Parathyroid adenoma (tissue), 2 donors: ENCODE data around the gene FURIN.

Experiments used
- H2AFZ ChIP-seq: fragments of 300-600 bp; sonication (generic); one replicate; pipeline ENCODE4 v1.7.0; 2017; ENCODE audit warnings: antibody characterized with exemption, mild to moderate bottlenecking
- H3K27ac ChIP-seq: fragments of 300-600 bp; sonication (generic); one replicate; pipeline ENCODE4 v1.7.0; 2017
- H3K27me3 ChIP-seq: fragments of 300-600 bp; sonication (generic); one replicate; pipeline ENCODE4 v1.7.0; 2017; ENCODE audit warnings: low read length; ENCODE audit not compliant: control insufficient read depth, insufficient read depth
- H3K36me3 ChIP-seq: fragments of 300-600 bp; sonication (generic); one replicate; pipeline ENCODE4 v1.7.0; 2017; ENCODE audit warnings: low read length; ENCODE audit not compliant: control insufficient read depth, insufficient read depth
- H3K4me1 ChIP-seq: fragments of 300-600 bp; sonication (generic); one replicate; pipeline ENCODE4 v1.7.0; 2017; ENCODE audit warnings: control low read depth
- H3K4me2 ChIP-seq: fragments of 300-600 bp; sonication (generic); one replicate; pipeline ENCODE4 v1.7.0; 2017; ENCODE audit warnings: low read length
- H3K4me3 ChIP-seq: fragments of 300-600 bp; sonication (generic); one replicate; pipeline ENCODE4 v1.7.0; 2017; ENCODE audit warnings: low read depth, low read length
- H3K79me2 ChIP-seq: fragments of 300-600 bp; sonication (generic); one replicate; pipeline ENCODE4 v1.7.0; 2017; ENCODE audit warnings: control low read depth
- H3K9ac ChIP-seq: fragments of 300-600 bp; sonication (generic); one replicate; pipeline ENCODE4 v1.7.0; 2017; ENCODE audit warnings: mild to moderate bottlenecking
- H3K9me3 ChIP-seq: fragments of 300-600 bp; sonication (generic); one replicate; pipeline ENCODE4 v1.7.0; 2017; ENCODE audit warnings: low read length; ENCODE audit not compliant: control insufficient read depth
- TF ChIP-seq, protein P1 (sequence below): fragments of 300-600 bp; sonication (generic); IDR thresholded peaks from one replicate; pipeline ENCODE4 v1.7.0; 2017; ENCODE audit warnings: antibody characterized with exemption, mild to moderate bottlenecking
- donor health status: primary hyperparathyroidism.

Gene FURIN

DNA sequence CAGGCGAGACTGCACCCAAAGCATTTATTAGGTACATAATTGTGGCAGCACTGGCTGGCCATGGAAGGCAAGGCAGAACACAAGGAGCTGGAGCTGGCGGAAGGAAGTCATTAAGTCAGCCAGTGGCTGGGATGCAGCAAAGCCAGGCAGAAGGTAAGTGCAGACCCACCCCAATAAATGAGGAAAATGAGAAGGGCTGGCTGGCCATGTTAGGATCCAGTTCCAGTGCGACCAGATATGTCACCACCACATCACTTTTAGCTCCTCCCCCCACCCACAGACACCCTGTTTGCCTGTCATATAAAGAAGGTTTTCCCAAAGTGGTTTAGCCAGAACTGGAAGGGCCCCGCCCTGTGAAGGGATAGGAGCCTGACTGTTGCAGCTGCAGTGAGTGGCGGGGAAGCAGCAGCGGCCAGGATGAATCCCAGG lies at the start of gene FURIN:
Gene FURIN, plus strand, starts transcription at position 328 of the 429 bp plus-strand sequence. CDS start 7,153 bp downstream, outside the sequence.
- TF ChIP-seq, protein P1, sequence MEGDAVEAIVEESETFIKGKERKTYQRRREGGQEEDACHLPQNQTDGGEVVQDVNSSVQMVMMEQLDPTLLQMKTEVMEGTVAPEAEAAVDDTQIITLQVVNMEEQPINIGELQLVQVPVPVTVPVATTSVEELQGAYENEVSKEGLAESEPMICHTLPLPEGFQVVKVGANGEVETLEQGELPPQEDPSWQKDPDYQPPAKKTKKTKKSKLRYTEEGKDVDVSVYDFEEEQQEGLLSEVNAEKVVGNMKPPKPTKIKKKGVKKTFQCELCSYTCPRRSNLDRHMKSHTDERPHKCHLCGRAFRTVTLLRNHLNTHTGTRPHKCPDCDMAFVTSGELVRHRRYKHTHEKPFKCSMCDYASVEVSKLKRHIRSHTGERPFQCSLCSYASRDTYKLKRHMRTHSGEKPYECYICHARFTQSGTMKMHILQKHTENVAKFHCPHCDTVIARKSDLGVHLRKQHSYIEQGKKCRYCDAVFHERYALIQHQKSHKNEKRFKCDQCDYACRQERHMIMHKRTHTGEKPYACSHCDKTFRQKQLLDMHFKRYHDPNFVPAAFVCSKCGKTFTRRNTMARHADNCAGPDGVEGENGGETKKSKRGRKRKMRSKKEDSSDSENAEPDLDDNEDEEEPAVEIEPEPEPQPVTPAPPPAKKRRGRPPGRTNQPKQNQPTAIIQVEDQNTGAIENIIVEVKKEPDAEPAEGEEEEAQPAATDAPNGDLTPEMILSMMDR = no peak
- H3K27me3 ChIP-seq = no peaks in the 10 kb centered on the region
- no peak within 1 kb of the TSS for H3K4me3 ChIP-seq
- no peak within 1 kb of the TSS for H3K4me2 ChIP-seq
- H3K36me3 ChIP-seq = no peaks in the 10 kb centered on the region
- no peaks in the 10 kb centered on the region for H3K9me3 ChIP-seq
- H3K4me1 ChIP-seq = peaks cover 13% of the 10 kb centered on the region
- no peak within 1 kb of the TSS for H3K9ac ChIP-seq
- H2AFZ ChIP-seq = no peak within 1 kb of the TSS
- H3K27ac ChIP-seq = peak within 1 kb of the TSS; percentile 21
- no peaks in the 10 kb centered on the region for H3K79me2 ChIP-seq

DNA sequence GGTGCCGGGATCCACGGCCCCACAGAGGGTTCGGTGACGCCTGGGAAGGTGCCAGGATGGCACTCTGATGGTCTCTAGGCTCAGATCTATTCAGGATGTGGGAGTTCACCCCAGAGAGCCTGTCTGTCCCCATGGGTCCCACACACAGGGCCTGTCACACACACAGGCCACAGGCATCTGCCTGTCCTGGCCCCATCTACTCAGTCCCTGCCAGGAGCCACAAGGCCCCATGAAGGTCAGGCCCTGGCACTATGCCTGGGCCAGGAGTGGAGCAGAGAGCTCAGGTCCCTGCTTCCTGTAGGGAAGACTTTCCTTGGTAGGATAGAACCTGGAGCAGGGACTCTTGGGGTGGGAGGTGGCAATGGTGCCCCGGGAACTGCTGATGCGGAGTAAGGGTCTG lies 49.0 kb upstream of the FURIN start:
- Histone ChIP-seq H3K9ac (no peak overlapping the region), H3K4me1 (no peaks in the 10 kb centered on the region), H3K27me3 (no peaks in the 10 kb centered on the region), H2AFZ (no peak overlapping the region), H3K9me3 (no peaks in the 10 kb centered on the region), H3K4me2 (no peak overlapping the region), H3K79me2 (no peaks in the 10 kb centered on the region), H3K36me3 (no peaks in the 10 kb centered on the region), H3K4me3 (no peak overlapping the region), H3K27ac (no peak overlapping the region)
- TF ChIP-seq, protein P1 = no peak

DNA sequence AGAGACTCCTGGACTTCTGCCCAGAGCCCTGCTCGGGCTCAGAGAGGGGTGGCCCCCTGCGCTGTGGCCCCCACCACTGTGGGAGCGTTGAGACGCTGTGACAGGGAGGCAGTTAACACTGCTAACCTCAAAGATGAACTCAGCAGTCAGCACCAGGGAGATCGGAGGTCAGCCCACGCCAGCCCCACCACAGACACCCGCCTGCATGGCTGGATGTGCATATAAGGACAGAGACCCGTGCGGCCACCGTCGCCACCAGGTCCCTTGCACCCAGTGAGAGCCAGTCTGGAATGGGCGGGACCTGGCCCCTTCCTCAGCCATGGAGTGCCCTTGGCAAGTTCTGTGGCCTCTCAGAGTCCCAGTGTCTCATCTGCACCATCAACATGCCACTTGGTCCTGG lies 48.5 kb upstream of the FURIN start:
- Histone ChIP-seq H3K9ac (no peak overlapping the region), H3K4me3 (no peak overlapping the region), H2AFZ (no peak overlapping the region), H3K9me3 (no peaks in the 10 kb centered on the region), H3K4me1 (no peaks in the 10 kb centered on the region), H3K79me2 (no peaks in the 10 kb centered on the region), H3K27ac (no peak overlapping the region), H3K27me3 (no peaks in the 10 kb centered on the region), H3K36me3 (no peaks in the 10 kb centered on the region), H3K4me2 (no peak overlapping the region)
- TF ChIP-seq, protein P1 = no peak

DNA sequence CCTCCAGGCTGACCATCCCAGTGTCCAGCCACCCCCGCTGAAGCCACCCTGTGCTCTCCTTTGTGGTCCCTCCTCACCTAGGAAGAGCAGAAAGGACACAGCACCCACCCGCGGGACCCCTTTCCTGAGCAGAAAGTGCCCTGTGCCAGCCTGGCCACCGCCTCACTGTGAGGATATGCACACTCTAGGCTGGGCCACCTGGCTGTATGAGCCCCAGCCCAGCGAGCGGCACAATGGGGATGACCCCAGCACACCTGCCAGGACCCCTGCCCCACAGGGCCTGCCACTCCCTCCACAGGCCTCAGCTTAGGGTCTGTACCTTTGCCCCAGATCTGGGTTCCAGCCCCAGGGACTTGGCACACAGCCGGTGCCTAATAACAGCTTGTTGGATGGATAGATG lies 47.9 kb upstream of the FURIN start:
- no peaks in the 10 kb centered on the region for H3K27me3 ChIP-seq
- no peak overlapping the region for H3K27ac ChIP-seq
- no peak overlapping the region for H3K9ac ChIP-seq
- no peak overlapping the region for H3K4me3 ChIP-seq
- no peaks in the 10 kb centered on the region for H3K36me3 ChIP-seq
- no peaks in the 10 kb centered on the region for H3K79me2 ChIP-seq
- no peak overlapping the region for H3K4me2 ChIP-seq
- TF ChIP-seq, protein P1 = no peak
- no peak overlapping the region for H2AFZ ChIP-seq
- no peaks in the 10 kb centered on the region for H3K9me3 ChIP-seq
- H3K4me1 ChIP-seq = no peaks in the 10 kb centered on the region

DNA sequence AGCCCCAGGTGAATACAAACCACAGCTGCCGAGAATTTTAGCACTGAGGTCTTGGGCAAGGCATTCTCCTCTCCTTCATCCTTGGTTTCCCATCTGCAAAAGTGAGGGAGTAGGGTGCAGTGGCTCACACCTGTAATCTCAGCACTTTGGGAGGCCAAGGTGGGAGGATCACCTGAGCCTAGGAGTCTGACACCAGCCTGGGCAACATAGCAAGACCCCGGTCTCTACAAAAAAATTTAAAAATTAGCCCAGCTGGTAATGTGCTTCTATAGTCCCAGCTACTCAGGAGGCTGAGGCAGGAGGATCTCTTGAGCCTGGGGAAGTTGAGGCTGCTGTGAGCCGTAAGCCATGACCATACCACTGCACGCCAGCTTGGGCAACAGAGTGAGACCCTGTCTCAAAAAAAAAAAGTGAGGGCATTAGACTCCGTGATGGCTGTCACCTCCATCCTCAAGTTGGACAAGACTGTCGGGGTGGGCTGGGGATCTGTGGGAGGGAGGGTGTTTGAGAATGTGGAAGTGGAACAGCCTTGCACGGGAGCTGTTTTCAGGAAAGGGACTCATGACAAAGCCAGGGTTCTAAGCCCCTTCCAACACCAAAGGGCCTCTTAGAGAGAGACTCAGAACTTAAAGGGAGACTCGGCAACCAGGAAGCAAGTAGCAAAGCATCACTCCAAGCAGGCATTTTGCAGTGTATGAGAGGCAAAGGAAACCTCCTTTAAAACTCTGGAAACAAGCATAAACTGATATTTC lies 46.0 kb upstream of the FURIN start:
- H3K36me3 ChIP-seq = no peaks in the 10 kb centered on the region
- H3K4me3 ChIP-seq = no peak overlapping the region
- no peaks in the 10 kb centered on the region for H3K4me1 ChIP-seq
- TF ChIP-seq, protein P1 = no peak
- H3K4me2 ChIP-seq = no peak overlapping the region
- no peak overlapping the region for H2AFZ ChIP-seq
- no peaks in the 10 kb centered on the region for H3K27me3 ChIP-seq
- H3K27ac ChIP-seq = no peak overlapping the region
- H3K79me2 ChIP-seq = no peaks in the 10 kb centered on the region
- H3K9me3 ChIP-seq = no peaks in the 10 kb centered on the region
- H3K9ac ChIP-seq = no peak overlapping the region
